Activated T-cell treated with anti-CD3 and anti-CD28 coated beads, Interleukin-2, amount 50 U/mL, for 48 hours (primary cell): Measurements from ENCODE around the gene PTTG1IP2.
"Not testable (repeated sequence)": the region's sequence is repeated elsewhere in the genome, so short reads cannot be mapped to it uniquely, and the experiment has no call there.

Experiments used
- DNase-seq, 2 experiments: peaks; one replicate each; pipeline ENCODE4 v3.0.0-alpha.2; 2020

The PTTG1IP2 gene

DNA sequence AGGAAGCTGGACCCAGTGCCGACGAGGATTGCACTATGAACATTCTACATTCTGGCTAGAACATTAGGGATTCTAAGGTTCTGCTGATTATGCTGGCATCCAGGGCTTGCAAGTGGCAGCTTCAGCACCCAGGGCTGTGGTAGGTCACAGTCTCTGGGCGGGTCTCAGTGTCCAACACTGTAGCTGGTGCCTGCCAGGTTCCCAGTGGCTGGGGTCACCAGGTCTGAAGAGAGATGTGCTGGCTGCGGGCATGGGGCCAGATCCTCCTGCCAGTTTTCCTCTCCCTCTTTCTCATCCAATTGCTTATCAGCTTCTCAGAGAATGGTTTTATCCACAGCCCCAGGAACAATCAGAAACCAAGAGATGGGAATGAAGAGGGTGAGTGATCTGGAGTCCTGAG is at the start of gene PTTG1IP2:
Gene PTTG1IP2 (plus strand): TSS at position 86 of the 400 bp plus-strand sequence. CDS start 148 bp downstream, at position 234.
- no peak for DNase-seq

DNA sequence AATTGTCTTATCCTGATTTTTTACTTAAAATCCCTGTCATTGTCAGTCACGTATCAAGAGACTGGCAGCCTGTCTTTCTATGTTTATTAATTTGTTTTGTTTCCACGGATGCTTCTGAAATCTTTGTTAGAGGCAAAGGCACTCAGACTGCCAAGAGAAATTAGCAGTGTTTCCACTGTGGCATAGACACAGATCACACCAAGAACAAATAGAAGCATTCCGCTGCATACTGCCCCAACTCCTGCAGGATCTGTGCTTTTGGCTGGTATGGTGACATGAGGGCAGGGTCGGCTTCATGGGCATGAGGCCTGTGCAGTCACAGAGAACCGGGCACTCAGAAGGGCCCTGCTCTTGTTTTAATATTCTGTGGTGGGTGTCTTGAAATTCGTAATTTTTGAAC is 47.8 kb upstream of the PTTG1IP2 start:
- no peak for DNase-seq

GRCh38 chr7:90424720-90425119 is 44.7 kb upstream of the PTTG1IP2 start:
- DNase-seq, result no peak

- DNase-seq, result no peak
Measured at GRCh38 chr7:90425376-90425775, 44.1 kb upstream of the PTTG1IP2 start.

DNA sequence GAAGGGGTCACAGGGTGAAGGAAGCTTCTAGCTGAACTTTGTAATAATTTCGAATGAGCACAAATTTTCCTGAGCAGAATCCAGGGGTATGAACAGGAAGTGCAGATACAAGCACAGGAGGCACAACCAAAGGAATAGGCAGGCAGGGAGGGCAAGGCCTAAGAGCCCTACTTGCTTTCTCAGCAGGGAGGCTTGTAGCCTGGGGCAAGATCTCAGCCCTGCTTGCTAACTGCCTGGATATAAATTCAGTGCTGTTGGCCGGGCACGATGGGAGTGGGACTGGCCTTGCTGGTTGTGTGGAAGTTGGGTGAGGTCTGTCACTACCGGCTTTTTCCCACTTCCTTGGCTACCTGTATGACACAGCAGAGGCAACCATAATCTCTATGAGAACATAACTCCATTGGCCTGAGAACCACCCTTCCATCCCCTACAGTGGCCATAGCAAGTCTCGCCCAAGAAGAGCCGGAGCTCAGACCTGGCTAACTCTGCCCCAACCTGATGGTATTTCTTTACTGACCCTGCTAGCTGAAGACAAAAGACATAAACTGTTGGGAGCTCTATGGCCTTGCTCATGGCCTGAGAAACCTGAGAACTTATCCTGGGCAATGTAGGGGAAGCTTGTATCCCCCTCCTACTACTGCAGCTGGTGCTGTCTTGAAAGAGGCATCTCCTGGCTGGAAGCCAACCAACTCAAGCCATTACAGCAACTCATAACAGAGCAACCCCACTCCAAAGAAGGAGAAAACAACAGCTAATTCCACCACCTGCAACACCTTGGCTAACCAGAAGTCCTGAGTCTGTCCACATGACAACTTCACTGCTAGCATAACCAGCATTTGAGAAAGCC is 38.6 kb upstream of the PTTG1IP2 start:
- no peak for DNase-seq

- DNase-seq, result no peak
Measured at GRCh38 chr7:90432752-90433151, 36.7 kb upstream of the PTTG1IP2 start.

DNA sequence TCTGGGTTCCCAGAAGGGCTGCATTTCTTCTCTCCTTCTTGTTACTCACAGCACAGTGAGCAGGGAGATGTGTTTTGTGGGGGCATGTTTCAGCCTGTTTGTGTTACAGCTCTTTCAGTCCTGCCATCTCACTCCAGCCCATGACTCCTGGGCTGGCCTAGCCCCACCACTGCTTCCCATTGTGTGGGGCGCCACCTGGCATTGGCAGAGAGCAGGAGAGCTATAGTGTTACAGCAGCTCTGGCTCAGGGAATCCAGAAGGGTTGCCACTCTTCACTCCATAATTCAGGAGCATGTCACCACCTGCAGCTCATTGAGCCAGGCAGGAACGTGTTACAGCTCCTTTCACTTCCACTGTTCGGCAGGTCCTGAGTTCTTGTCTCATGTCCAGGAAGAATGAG is 36.2 kb upstream of the PTTG1IP2 start:
- DNase-seq, result no peak

DNA sequence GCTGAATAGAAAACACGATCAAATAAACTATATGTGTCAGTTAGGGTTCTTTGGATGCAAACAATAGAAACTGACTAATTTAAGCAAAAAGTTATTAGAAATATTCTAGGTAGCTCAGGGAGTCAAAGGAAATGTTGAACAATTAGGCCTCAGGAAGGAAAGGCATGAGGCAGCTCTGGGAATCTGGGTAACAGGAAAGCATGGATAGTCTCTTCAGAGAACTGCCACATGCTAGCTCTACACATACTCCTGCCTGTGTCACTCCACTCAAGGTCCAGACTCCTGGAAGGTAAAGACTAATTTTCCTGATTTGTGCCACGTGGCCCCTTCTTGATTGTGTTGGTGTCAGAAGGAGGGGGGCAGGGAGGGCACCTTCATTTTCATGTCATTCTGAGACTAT is 23.8 kb upstream of the PTTG1IP2 start:
- no peak for DNase-seq

- no peak for DNase-seq
Measured at GRCh38 chr7:90446137-90446899, 23.1 kb upstream of the PTTG1IP2 start.

- no peak for DNase-seq
Measured at GRCh38 chr7:90453259-90453891, 16.1 kb upstream of the PTTG1IP2 start.

DNA sequence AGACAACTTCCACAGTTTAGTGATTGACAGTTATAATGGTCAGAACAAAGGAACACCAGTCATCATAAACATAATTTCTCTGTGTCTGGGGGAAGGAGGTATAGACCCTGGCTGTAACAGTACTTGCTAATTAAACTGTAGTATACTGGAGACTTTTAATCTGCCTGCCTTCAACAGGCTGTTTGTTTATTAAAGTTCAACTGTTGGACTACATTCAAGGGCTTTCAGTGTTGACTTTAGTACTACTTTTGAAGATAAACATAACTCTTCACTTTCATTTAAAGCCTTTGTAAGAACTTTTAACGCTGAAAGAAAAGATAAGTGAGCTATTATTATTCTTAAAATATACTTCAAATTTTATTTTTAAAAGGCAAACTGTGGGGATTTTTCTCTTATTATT is 15.5 kb upstream of the PTTG1IP2 start:
- no peak for DNase-seq

GRCh38 chr7:90455163-90456030 is 14.0 kb upstream of the PTTG1IP2 start:
- no peak for DNase-seq

GRCh38 chr7:90458104-90458503 is 11.3 kb upstream of the PTTG1IP2 start:
- DNase-seq, result no peak

DNA sequence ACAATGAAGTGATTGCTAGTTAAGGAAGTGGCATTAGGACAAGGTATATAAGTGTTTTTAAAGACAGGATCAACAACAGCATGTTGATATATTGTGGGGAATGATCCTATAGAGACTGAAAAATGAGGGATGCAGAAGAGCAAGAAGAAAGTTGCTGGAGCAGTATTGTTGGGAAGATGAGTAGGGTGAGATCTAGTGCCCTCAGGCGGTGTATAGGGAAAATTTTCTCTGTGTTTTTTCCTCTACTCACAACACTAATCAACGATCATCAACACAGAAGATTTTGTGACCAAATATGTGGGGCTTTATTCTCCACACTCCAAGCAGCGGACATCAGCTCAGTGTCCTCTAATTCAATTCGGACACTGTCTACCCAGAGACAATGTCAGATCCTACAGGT is 9.6 kb upstream of the PTTG1IP2 start:
- no peak for DNase-seq

GRCh38 chr7:90461219-90461618 is 8.2 kb upstream of the PTTG1IP2 start:
- no peak for DNase-seq

- not testable (repeated sequence) for DNase-seq
Measured at GRCh38 chr7:90463151-90463628, 6.2 kb upstream of the PTTG1IP2 start.

GRCh38 chr7:90465816-90466215 is 3.6 kb upstream of the PTTG1IP2 start:
- no peak for DNase-seq

GRCh38 chr7:90472805-90473540 is 3.5 kb downstream of the PTTG1IP2 start:
- DNase-seq, result no peak

DNA sequence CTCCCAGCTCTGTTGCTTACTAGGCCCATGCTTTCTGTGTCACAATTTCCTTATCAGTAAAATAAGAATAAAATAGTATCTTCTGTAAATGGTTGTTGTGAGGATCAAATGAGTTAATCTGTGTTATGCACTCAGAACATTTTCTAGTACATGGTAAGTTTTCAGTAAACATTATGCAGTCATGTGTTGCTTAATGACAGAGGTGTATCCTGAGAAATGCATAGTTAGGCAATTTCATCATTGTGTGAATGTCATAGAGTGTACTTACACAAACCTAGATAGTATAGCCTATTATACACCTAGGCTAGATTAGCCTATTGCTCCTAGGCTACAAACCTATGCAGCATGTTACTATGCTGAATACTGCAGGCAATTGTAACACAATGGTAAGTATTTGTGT is 4.4 kb downstream of the PTTG1IP2 start:
- no peak for DNase-seq

DNA sequence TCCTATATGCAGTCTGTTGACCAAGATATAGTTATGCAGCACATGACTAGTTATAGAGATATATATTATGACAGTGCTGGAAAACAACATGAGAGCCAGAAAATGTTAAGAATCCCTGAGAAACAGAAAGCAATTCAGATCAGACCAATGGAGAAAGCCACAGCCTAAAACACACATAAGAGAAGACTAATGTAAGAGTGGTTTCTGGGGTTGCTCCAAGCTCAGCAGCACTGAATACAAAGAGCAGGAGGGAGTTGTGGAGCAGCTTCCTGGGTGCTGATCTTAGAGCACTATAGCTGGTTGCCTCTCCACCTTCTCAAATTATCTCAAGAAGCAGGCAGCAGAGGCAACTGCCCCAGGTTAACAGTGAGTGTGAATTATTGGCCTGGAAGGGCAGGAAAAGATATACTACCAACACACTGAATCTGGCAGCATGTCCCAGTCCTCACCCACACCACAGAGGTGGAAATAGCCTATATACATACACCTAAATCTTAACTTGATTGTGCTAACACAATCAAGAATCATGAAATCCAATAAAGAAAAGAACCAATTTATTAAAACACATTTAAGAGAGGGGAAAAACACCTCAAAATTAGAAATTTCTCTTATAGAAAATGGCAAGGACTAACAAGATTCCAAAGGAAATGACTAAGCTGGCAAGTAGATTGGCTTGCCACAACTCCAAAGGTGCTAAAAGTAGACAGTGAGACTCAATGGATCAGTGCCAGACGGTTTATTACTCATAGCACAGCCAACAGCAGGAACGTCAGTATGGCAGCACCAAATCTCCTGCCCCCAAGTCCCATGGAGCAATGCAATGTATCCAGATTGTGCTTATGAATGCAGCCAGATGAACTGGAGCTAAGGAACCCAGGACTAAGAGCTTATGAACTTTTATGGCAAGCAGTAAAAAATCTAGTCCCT is 5.1 kb downstream of the PTTG1IP2 start:
- DNase-seq, result no peak

- no peak for DNase-seq
Measured at GRCh38 chr7:90483251-90483650, 13.8 kb downstream of the PTTG1IP2 start.
